CD4-positive, alpha-beta T cell treated with Interleukin-2 at 100 ng/mL for 4 hours (primary cell): ENCODE results near the gene QPCT.

Experiments
- DNase-seq: peaks from one replicate; pipeline ENCODE4 v3.0.0-alpha.2; 2020; ENCODE audit warnings: low spot score

Gene QPCT

DNA sequence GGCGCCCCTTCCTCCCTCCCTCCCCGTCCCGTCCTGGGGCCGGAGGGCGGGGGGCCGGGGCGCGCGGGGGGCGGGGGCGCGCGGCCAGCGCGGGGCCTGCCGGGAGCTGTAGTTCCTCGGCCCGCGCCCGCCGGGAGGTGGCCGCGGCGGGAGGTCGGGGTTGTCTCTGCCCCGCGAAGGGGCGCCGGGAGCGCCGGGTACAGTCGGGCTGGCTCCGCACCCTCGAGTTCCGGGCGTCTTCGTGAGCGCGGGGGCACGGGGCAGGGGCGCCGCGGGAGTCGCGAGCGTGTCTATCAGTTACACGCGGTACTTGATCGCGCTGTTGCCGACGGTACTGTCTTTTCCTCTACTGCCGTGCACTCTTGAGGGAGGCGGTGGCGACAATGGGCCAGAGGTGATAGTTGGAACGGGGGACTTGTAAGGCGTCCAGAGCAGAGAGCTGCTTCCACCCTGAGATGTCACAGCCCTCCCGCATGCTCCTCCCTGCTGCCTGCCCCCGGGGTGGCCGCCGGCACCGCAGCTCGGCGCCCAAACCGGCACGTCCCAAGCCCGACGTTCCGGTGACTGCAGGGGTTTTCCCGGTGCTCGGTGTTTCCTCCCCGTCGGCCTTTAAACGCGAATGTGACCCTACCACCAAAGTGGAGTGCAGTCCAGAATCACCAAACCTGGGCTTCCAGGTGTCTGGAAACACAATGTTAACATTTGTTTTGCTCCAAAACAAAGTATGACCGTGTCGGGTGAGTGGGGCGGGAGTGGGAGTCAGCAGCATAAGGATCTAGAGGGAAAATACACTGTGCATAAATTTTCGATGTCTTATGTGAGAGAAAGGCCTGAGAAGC, 19.4 kb upstream of the QPCT start, which contains the start of gene PRKD3:
Gene PRKD3, minus strand, starts transcription at position 48 of the 839 bp plus-strand sequence. CDS start 8,309 bp downstream, outside the sequence.
- peak; percentile 44 for DNase-seq

DNA sequence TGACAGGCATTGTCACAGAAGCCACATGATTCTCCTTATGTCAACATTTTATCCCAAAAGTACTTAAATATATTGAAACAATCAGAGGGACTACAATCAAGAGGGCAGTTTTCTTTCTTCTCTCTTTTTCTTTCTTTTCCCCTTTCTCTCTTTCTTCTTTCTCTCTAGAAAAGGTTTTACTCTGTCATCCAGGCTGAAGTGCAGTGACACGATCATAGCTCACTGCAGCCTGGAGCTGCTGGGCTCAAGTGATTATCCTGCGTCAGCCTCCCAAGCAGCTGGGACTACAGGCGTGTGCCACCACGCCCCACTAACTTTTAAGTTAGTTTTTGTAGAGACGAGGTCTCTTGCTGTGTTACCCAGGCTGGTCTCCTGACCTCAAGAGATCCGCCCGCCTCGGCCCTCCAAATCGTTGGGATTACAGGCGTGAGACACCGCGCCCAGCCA, 18.8 kb upstream of the QPCT start:
- no peak for DNase-seq

DNA sequence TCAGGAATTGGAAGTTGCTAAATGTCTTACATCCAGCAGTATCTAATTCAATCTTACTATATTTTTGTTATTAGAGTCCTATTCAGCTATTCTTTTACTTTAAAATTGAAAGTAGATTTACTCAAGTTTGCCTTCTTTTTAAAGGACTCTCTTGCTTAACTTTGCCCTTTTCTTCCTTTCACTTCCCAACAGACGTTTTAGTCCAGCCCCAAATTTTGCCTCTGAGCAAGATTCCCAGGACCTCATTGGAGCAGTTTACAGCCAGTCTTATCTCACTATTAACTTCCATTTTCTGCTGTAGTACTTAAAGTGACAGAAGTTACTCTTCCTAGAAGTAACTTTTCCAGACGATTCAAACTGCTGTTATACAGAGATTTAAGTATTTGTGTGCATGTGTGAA, 18.1 kb upstream of the QPCT start:
- no peak for DNase-seq

DNA sequence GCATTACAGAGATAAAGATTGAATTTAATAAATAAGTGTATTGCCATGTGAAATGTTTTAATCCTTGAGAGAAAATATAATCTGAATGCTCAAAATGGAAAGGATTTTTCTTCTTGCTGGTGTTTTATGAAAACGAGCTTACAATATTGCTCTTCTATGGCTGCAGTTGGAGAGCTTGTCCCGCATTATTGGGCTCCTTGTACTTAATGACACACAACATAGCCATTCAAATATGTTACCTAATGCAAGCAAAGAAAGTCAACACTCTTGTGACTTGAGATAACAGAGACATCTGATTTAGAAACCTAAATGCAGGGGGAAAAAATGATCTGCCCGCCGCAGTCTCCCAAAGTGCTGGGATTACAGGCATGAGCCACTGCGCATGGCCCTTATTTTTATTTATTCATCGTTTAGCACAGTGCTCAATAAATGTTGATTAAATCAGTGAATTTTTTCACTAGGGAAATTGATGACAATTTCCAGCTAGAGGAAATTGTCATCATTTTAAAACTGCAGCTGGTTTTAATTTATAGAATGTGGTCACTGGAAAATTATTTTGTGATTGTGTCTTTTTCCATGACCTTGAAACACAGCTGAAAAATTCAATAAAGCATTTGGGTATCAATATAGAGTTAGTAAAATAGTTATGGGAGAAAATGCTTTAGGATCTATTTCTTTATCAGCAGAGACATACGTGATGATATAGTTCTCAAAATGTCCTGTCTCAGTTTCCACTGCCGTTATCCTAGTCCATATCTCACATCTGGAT, 17.4 kb upstream of the QPCT start:
- DNase-seq: no peak

DNA sequence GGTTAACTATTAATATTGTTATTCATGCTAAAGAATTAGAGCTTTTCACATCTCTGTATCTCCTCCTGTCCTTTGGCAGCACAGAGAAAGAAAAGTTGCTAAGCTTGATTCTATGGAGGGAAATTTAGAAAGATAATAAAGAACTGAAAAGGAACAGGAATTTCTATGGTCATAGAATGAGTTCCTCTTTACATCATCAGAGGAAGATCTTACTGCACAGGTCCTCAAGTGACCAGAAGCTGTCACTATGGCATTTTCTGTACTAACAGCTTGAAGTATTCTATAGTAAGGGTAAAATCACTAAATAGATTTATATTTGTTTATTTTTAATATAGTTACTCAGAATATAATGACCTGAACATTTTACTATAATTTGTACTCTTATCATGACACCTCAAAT, 13.7 kb upstream of the QPCT start:
- DNase-seq: no peak

DNA sequence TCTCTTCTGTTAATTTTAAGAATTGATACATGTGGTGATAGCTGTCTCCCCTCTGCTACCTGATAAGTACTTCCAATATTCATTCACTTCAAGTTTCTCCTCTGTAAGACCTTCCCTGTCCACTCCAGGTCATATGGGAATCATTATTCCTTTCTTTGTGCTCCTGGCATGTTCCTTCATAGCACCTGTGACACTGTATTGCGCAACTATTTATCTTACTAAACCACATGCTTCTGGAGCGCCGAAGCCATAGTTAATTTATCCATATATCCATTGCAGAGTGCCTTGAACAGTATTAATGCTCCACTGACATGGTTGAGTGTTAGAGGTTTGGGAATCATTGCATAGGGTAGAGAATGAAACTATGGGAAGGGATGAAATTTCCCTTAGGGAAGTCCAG, 11.9 kb upstream of the QPCT start:
- no peak for DNase-seq

DNA sequence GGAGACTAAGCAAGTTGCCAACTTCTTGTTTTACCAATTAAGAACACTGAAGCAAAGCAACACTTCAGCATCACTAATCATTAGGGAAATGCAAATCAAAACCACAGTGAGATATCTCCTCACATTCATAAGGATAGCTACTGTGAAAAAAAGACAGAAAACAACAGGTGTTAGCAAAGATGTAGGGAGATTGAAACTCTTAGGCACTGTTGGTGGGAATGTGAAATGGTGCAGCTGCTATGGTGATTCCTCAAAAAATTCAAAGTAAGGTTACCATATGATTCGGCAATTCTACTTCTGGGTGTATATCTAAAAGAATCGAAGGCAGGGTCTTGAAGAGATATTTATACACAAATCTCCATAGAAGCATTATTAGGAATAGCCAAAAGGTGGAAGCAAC, 11.2 kb upstream of the QPCT start:
- no peak for DNase-seq

DNA sequence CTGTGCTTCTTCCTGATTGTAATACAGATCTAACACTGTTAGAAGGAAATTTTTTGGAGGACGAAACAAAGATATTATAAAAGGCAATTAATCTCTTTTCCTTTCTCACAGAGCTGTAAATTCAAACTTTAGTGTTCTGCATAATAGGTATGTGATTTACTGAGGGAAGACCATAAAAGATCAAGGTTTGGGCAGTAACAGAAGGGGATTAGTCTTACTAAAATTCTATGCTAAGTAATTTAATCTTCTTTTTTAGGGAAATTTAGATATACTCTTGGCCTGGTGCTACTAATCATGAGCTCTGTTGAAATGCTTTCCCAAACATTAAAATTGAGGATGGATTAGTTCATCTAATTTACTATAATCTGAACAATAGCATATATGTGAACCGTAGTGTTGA, 8.8 kb upstream of the QPCT start:
- no peak for DNase-seq

DNA sequence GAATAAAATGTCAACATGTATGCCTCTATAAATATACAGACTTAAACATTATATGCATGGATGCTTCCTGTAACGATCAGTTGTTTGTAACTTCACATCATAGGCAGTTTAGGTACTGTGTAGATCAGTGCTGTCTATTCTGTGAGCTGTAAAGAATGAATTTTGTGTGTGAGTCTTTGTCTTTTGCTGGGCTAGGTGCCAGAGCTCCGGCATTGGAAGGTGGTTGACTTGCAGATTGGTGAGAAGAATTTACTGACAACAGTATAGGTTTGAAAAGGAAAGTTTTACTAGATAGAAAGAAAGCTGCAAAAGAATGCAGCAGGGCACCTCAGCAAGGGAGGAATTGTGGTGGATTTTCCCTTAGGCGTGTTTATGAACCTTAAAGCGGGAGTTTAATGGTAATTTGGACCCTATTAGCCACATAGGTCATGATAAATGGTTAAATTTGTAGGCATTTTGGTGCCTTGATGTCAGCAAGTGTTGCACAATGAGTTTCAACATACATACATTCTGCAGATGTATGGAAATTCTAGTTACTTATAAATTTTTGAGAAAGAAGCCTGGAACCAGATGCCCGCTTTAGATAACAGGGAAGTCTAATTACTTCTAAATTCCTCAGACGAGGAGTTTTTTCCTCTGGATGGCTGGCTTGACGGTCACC, 6.7 kb upstream of the QPCT start:
- DNase-seq: no peak

DNA sequence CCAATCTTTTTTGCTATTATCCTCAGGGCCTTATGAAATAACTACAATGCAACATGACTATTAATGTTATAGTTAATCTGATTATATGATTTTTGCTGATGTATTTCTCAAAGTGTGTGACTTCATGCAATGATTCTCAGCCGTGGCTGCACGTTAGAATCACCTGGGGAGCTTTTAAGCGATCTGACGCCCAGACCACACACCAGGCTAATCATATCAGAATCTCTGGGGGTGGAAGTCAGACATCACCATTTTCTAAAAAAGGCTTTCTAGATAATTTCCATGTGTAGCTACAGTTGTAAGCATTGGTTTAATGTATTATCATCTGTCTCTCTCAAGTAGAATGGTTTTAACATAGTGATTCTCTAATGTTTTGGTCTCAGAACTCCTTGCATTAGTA, 5.5 kb upstream of the QPCT start:
- no peak for DNase-seq

DNA sequence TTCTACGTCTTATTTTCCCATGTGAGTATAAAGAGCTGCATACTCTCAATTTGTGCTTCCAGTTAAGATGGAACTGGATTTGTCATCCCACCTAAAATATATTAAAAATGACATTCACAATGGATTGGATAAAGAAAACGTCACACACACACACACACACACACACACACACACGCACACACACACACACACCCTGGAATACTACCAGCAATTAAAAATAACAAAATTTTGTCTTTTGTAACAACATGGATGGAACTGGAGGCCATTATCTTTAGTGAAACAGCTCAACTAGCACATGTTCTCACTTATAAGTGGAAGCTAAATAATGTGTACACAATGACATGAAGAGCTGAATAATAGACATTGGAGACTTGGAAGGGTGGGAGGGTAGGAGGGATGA, 3.8 kb upstream of the QPCT start:
- DNase-seq: no peak

DNA sequence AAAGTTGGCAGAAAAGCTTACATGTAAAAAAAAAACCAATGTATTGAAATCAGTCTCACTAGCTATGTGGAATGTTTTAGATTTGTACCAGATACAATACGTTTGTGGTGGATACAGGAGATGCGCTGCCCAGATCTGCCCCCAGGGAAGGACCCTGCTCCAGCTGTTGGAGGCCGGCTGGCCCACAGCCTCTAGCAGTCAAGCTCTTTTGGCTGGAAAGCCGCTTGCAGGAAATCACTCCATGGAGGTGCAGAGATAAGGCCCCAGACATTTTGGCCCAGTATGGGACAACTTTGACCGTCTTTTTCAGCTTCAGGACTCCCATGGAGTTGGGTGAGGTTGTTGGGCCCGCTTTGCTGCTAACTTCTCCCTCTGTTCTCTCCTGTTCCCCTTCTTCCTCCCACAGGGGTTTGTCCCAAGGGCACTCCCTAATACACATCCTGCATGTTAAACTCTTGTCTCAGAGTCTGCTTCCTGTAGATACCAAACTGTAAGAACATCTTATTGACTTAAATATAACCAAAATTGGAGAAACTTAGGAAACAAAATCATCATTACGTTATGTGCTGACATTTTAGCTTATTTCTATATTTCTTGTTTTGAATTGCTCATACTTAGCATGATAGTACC, 1.7 kb upstream of the QPCT start:
- no peak for DNase-seq

DNA sequence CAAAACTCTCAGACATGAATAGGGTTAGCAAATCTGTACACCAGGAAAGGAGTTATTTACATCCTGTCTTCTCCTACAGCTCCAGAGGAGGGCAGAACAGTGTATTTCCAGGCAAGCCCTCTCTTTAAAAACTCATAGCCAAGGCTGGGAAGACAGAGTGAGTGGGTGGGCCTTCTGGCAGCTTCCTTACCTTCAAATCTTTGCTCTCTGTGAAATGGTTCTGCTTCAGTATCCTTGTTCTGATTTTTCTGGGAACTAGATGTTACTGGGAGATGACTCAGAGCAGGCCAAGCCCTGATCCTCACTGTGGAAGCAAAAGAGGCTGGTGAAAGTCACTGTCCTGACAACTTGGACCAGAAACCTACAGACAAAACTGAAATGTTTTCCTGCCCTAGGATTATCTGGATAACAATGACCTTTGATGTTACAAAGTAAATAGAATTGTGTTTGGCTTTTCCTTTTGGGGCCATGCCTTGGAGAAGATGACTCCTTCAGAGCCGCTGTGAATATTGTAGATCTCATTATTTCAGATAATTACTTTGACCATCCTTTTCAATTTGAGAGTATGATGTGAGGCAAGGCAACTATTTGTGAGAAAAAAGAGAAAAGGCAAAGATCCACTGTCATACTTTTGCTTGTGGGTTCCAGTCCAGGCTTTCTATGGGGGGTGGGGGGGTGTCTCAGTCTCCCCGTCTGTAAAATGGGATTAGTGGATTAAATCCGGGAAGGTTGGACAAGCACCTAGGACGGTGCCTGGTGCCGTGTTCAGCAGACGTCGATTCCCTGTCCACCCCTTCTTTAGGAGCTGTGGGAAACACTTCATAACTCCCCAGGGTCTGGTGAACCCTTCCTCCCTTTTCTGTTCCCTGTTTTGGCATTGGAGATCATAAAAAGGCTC, 644 bp upstream of the QPCT start:
- no peak for DNase-seq

DNA sequence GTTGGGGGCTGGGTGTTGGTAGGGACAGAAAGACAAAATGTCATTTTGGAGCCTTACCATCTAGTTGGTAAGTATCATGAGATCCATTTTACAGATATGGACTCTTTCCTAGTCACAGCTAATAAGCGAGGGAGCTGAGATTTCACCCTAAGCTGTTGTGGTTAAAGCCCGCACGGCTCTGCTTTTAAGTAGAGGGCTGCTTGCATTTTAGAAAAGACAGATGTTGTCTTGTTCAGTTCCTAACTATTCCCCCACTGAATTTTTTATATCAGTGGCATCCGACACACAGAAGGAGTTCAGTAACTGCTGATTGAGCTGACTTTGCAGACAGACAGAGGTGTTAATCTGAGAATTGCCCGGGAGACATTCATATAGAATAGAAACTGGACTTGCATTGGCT, 3.7 kb downstream of the QPCT start:
- DNase-seq: no peak

DNA sequence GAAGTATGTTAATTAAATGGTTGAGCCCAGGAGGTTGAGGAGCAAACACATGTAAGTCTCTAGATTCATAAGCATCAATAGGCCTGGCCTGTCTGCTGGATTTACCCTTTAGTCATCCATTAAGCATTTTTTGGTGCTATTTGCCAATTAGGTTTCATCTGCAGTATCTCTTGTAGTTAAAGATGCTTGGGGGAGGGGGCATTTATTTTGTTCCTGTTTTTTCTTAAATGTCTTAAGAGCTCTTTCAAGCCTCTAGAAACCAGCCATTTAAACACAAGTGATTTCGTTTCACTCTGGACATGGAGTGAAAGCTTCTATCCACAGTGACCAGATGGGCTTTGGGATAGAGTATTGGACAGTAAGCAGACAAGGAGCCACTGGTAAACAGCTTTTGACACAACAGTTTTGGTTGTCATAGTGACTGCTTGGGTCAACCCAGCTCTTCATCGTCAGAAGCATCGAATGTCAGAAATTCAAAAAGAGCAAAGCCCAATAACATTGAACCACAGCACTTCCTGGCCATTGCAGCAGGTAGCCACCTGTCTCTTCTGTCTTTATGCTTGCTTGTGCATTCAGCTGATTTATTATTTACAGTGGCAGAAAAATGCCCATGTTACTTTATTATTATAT, 4.9 kb downstream of the QPCT start:
- DNase-seq: no peak

DNA sequence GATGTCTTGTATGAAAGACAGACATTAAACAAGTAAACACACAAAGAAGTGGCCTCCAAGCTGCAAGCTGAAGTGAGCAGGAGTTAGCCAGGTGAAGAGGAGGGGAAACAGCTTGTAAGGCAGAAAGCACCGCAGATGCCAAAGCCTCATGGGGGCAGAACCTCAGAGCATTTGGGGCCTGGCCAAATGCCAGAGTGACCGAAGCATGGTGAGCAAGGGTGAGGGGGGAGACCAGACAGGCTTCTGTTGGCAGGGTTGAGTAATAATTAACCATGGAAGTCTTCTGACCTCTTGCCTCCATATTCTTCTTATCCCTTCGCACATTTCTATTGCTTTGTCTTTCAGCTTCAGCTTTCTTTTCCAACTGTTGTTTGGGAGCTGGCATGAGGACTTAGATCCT, 5.6 kb downstream of the QPCT start:
- no peak for DNase-seq

DNA sequence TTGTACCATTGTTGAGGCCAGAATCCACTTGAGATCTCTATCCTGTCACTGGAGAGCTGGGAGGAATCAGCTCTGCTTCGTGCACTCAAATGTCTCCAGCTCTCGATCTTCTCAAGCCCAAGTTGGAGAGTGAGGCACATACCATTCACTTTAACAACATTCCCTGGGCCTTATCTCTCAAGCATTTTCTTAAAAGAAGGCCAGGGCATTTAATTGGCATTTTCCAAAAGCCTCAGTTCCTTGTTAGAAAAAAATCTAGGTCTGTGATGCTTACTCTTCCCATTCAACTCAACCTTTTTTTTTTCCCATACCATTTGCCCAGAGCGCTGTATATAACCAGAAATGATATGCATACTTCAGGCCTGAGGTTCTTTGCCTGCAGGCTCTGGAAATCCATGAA, 10.1 kb downstream of the QPCT start:
- DNase-seq: no peak

DNA sequence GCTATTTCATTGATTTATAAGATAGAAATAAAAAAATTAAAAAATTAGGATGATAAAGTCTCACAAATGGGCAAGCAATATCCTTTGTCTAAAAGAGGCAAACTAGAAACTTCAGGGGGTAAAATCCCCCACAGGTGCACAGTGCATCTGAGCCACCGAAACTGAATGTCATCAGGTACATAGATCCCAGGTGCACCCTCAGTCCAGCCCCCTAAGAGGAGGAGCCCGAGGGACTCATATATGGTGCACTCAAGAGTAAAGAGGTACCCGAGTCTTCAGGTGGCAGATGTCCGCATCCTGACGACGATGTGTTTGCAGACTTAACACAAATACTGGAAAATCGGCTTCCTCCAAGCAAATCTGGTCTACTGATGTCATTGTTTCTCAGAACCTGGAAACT, 11.3 kb downstream of the QPCT start:
- no peak for DNase-seq

DNA sequence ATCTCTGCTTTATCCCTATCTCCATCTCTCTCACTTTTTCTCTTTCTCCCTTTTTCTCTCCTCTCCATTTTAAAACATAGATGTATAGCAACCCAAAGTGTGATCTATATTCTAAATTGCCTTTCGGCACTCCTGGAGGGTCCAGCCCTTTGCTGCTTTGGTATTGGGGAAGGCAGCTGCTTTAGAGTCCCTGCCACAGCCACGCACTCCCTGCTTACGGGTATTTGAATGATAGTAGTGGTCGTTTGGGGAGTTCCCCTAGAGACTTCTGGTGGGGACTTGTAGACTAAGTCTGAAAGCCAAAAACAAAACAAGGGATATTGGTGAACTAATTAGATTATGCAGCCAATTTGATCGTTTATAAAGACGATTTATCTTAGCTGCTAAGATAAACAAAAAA, 11.9 kb downstream of the QPCT start:
- no peak for DNase-seq

DNA sequence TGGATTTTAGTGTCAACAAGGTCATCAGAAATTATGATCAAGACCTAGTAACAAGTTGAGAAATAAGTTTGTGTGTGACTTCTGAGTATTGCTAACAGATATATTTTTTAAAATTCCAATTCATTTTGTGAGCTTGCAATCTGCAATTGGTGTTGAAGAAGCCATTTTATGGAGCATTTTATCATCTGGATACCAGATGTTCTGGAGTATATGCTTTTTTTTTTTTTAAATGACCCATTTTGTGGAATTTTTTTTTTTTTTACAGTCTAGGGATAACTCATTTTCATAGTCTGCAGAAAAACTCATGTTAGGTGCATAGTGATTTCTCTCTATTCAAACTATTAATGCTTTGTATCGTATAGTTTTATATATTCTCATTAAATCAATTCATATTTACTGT, 12.6 kb downstream of the QPCT start:
- no peak for DNase-seq

DNA sequence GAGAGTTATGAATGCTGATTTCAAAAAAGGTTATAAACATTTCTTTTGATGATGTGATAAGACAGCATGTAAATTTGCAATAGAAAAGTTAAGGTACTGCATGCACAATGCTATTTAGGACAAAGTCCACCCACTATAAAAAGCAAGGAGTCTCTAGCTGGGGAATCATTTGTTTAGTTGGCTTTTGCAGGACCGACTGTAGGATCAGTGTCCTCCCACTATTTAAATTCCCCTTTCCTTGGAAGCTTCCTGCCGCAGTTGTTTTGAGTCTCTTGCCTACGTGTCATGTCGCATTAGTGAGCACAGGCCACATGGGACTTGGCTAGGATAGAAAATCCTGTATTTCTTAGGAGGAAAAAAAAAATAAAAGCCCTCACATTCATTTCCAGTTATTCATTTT, 13.1 kb downstream of the QPCT start:
- DNase-seq: no peak
